ENCODE results near the gene CAMKK2.
"Not testable (repeated sequence)": the region's sequence is repeated elsewhere in the genome, so short reads cannot be mapped to it uniquely, and the experiment has no call there.

The CAMKK2 gene

GRCh38 chr12:121279507-121279915, 17.0 kb downstream of the CAMKK2 start:
- DNase-seq (ENCODE audit: low read depth in 2 of 2): no peak

- no peak for DNase-seq (ENCODE audit: low read depth in 2 of 2)
Observed at GRCh38 chr12:121279071-121279375, 17.5 kb downstream of the CAMKK2 start.

GRCh38 chr12:121278169-121279070, 18.1 kb downstream of the CAMKK2 start:
- DNase-seq (ENCODE audit: low read depth in 2 of 2): no peak

- no peak for DNase-seq (ENCODE audit: low read depth in 2 of 2)
Observed at GRCh38 chr12:121277374-121277759, 19.1 kb downstream of the CAMKK2 start.

GRCh38 chr12:121274036-121274763, 22.3 kb downstream of the CAMKK2 start:
- no peak for DNase-seq (ENCODE audit: low read depth in 2 of 2)

GRCh38 chr12:121273364-121273896, 23.1 kb downstream of the CAMKK2 start:
- DNase-seq (ENCODE audit: low read depth in 2 of 2): no peak

- DNase-seq (ENCODE audit: low read depth in 2 of 2): no peak
Observed at GRCh38 chr12:121267822-121268221, 28.7 kb downstream of the CAMKK2 start.

- DNase-seq (ENCODE audit: low read depth in 2 of 2): no peak
Observed at GRCh38 chr12:121264951-121265515, 31.5 kb downstream of the CAMKK2 start.

- no peak for DNase-seq (ENCODE audit: low read depth in 2 of 2)
Observed at GRCh38 chr12:121264135-121264534, 32.4 kb downstream of the CAMKK2 start.

- no peak for DNase-seq (ENCODE audit: low read depth in 2 of 2)
Observed at GRCh38 chr12:121263206-121263935, 33.1 kb downstream of the CAMKK2 start.

GRCh38 chr12:121261398-121261797, 35.1 kb downstream of the CAMKK2 start:
- DNase-seq (ENCODE audit: low read depth in 2 of 2): no peak

- no peak for DNase-seq (ENCODE audit: low read depth in 2 of 2)
Observed at GRCh38 chr12:121260091-121260490, 36.4 kb downstream of the CAMKK2 start.

- DNase-seq (ENCODE audit: low read depth in 2 of 2): no peak
Observed at GRCh38 chr12:121259074-121259473, 37.4 kb downstream of the CAMKK2 start.

- not testable (repeated sequence) for DNase-seq (ENCODE audit: low read depth in 2 of 2)
Observed at GRCh38 chr12:121257704-121258449, 38.6 kb downstream of the CAMKK2 start.

GRCh38 chr12:121255433-121255832, 41.1 kb downstream of the CAMKK2 start:
- DNase-seq (ENCODE audit: low read depth in 2 of 2): no peak

GRCh38 chr12:121253638-121254335, 42.7 kb downstream of the CAMKK2 start:
- no peak for DNase-seq (ENCODE audit: low read depth in 2 of 2)

- DNase-seq (ENCODE audit: low read depth in 2 of 2): no peak
Observed at GRCh38 chr12:121252712-121253345, 43.7 kb downstream of the CAMKK2 start.

- DNase-seq (ENCODE audit: low read depth in 2 of 2): no peak
Observed at GRCh38 chr12:121251838-121252237, 44.7 kb downstream of the CAMKK2 start.

- DNase-seq (ENCODE audit: low read depth in 2 of 2): no peak
Observed at GRCh38 chr12:121250359-121250758, 46.1 kb downstream of the CAMKK2 start.

GRCh38 chr12:121248622-121249021, 47.9 kb downstream of the CAMKK2 start:
- no peak for DNase-seq (ENCODE audit: low read depth in 2 of 2)

All from stimulated activated CD8-positive, alpha-beta memory T cell treated with anti-CD3 and anti-CD28 coated beads, Interleukin-2, amount 100 ng/mL, for 48 hours (primary cell).